ENCODE results near the gene BMP2K.

GRCh38 chr4:78767350-78767749, 8.8 kb upstream of the BMP2K start:
- TF ChIP-seq ESRRG (CRISPR knock-in tag; IDR thresholded peaks at IDR 0.05) (no peak), CSRNP3 (CRISPR knock-in tag; IDR thresholded peaks at IDR 0.05) (no peak), ZNF565 (CRISPR knock-in tag; conservative IDR thresholded peaks at IDR 0.05; ENCODE audit: low read depth) (no peak), PATZ1 (CRISPR knock-in tag; IDR thresholded peaks at IDR 0.05; ENCODE audit: borderline replicate concordance) (no peak), TOX (CRISPR knock-in tag; IDR thresholded peaks at IDR 0.05; ENCODE audit: borderline replicate concordance) (no peak), POU6F1 (CRISPR knock-in tag; IDR thresholded peaks at IDR 0.05; ENCODE audit: borderline replicate concordance, low read depth) (no peak), OSR1 (CRISPR knock-in tag; IDR thresholded peaks at IDR 0.05) (no peak), ARNTL (CRISPR knock-in tag; IDR thresholded peaks at IDR 0.05; ENCODE audit: borderline replicate concordance, low read depth) (no peak), ZC3H10 (CRISPR knock-in tag; IDR thresholded peaks at IDR 0.05) (no peak), CREB5 (CRISPR knock-in tag; IDR thresholded peaks at IDR 0.05; ENCODE audit: low read depth) (no peak), TSHZ2 (CRISPR knock-in tag; IDR thresholded peaks at IDR 0.05) (no peak), PPARA (CRISPR knock-in tag; IDR thresholded peaks at IDR 0.05; ENCODE audit: borderline replicate concordance) (no peak), ZFP30 (CRISPR knock-in tag; IDR thresholded peaks at IDR 0.05) (no peak), SNAI2 (CRISPR knock-in tag; IDR thresholded peaks at IDR 0.05) (no peak)

All from SK-N-SH treated with all-trans-retinoic acid at 6 μM for 48 hours (cell line).